ENCODE results near the gene TSPYL2.
A peak's percentile ranks its signal among the peaks of the same experiment; 100 is the strongest.

Gene TSPYL2

GRCh38 chrX:53080628-53081580, 1.3 kb upstream of the TSPYL2 start:
- DNase-seq: no peak

GRCh38 chrX:53082773-53083616, 828 bp downstream of the TSPYL2 start:
- no peak for DNase-seq

GRCh38 chrX:53084043-53084570, 1.9 kb downstream of the TSPYL2 start:
- DNase-seq: no peak

GRCh38 chrX:53084863-53085262, 2.7 kb downstream of the TSPYL2 start:
- no peak for DNase-seq

- no peak for DNase-seq
Observed at GRCh38 chrX:53085661-53086229, 3.6 kb downstream of the TSPYL2 start.

- no peak for DNase-seq
Observed at GRCh38 chrX:53086464-53086863, 4.3 kb downstream of the TSPYL2 start.

- no peak for DNase-seq
Observed at GRCh38 chrX:53087388-53087831, 5.2 kb downstream of the TSPYL2 start.

- peak; percentile 84 for DNase-seq
Observed at GRCh38 chrX:53088136-53088974, 6.2 kb downstream of the TSPYL2 start.

GRCh38 chrX:53089224-53089842, 7.2 kb downstream of the TSPYL2 start:
- peak; percentile 76 for DNase-seq

- DNase-seq: no peak
Observed at GRCh38 chrX:53089925-53090324, 7.8 kb downstream of the TSPYL2 start.

GRCh38 chrX:53091354-53091753, 9.2 kb downstream of the TSPYL2 start:
- no peak for DNase-seq

- peak; percentile 76 for DNase-seq
Observed at GRCh38 chrX:53093177-53093655, 11.0 kb downstream of the TSPYL2 start.

- DNase-seq: peak; percentile 89
Observed at GRCh38 chrX:53093748-53094581, 11.8 kb downstream of the TSPYL2 start, which contains the start of gene KANTR. Gene KANTR, plus strand, starts transcription at chrX:53094142. Its CDS starts 30,131 bp downstream, at chrX:53124273.

GRCh38 chrX:53094582-53094905, 12.4 kb downstream of the TSPYL2 start:
- no peak for DNase-seq

- DNase-seq: no peak
Observed at GRCh38 chrX:53095796-53096195, 13.6 kb downstream of the TSPYL2 start.

GRCh38 chrX:53114864-53115549, 32.8 kb downstream of the TSPYL2 start:
- DNase-seq: no peak

- no peak for DNase-seq
Observed at GRCh38 chrX:53115550-53115874, 33.3 kb downstream of the TSPYL2 start.

- DNase-seq: no peak
Observed at GRCh38 chrX:53116101-53116500, 33.9 kb downstream of the TSPYL2 start.

GRCh38 chrX:53122013-53122412, 39.8 kb downstream of the TSPYL2 start:
- no peak for DNase-seq

- no peak for DNase-seq
Observed at GRCh38 chrX:53125506-53125905, 43.3 kb downstream of the TSPYL2 start.

All from NCI-H2171 treated with DMSO at 0.1 percent for 48 hours (cell line).